ENCODE measurements around the gene SCN2B.
A peak's percentile ranks its signal among the peaks of the same experiment; 100 is the strongest.

SCN2B gene

GRCh38 chr11:118175993-118176777, at the start of gene SCN2B:
SCN2B (minus strand) TSS chr11:118176639; CDS start chr11:118176431, 208 bp downstream.
- no peak for DNase-seq

DNA sequence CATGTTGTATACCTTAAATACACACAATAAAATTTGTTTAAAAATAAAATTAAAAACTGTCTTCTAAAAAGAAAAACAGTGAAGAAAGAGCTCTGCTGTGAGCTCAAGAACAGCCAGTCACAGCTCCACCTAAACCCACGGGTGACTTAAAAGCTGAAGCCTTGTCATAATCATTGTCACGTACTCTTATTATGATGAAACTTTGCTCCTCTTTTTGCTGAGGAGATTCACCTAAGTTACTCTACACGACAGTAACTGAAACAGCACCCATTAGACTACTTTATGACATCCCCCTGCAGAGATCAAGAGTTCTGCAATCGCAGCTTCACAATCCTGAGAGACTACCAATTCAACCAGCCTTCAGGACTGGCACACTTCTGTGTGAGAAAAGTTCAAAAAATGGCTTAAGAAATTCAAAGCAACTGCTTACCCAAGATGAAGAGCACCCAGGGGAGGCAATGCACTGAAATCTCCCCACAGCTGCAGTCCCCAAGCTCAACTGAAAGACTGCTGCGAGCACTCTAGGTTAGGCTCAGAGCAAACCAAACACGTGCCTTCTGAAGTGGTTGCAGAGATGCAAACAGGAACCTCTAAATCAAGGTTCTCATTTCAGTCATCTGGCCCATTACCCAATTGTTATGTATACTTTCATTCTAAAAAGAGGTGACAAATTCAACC, 48.2 kb upstream of the SCN2B start, which contains the start of gene JAML:
Gene JAML (minus strand): TSS at position 501 of the 678 bp plus-strand sequence. CDS start 10,145 bp downstream, outside the sequence.
- DNase-seq, result peak; percentile 50 to 86 (median 73)

DNA sequence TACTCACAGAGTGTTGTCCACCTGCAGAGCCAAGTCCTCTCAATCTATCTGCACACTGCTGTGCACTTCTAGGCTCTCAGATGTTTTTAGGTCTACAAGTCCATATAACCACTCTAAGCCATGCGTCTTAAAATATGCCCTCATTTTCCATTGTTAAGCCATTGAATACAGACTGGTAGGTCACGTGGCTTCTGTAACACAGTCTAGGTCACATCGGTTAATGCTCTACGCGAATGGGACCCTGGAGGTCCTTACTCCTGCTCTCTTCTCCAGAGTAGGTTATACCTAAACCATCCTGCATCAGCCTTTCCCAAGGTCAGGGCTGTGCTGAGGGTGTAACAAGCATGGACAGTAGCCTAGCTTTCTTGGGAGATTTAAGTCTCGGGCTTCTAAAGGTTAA, 47.6 kb upstream of the SCN2B start:
- peak in 3 of 6 experiments; percentile 16 to 62 (median 35) for DNase-seq

DNA sequence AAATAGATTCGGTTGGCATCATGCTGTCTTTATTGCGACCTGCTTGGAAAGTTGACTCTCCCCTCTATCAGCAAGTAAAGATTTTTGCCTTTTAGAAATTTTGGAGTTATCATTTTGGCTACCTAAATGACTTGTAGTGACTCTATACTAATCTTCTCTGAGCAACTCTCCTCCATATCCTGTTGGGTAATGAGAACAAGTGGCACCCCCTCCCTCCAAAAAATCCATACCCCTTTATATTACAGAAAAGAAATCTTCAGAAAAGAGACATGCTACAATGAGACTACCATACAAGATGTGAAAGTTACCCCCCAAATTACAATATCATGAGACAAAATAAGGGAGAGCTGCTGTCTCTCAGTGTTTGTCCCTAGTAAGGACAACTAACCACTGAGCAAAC, 47.1 kb upstream of the SCN2B start:
- peak in 2 of 6 experiments; percentile 30 to 57 for DNase-seq

GRCh38 chr11:118222437-118222836, 46.0 kb upstream of the SCN2B start:
- no peak for DNase-seq

DNA sequence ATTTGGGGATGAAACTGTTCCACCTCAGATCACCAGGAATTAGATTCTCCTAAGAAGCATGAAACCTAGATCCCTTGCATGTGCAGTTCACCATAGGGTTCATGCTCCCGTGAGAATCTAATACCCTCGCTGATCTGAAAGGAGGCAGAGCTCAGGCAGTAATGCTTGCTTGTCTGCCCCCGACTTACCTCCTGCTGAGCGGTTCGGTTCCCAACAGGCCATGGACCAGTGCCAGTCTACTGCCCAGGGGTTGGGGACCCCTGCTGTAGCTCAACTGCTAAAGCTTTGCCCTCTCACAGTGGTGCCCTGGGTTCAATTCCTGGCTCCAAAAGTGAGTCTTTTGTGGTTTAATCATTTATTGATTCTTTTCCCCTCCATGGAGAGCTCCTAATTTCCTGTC, 45.0 kb upstream of the SCN2B start:
- no peak for DNase-seq

- no peak for DNase-seq
Observed at GRCh38 chr11:118219732-118220131, 43.3 kb upstream of the SCN2B start.

- no peak for DNase-seq
Observed at GRCh38 chr11:118219244-118219643, 42.8 kb upstream of the SCN2B start.

DNA sequence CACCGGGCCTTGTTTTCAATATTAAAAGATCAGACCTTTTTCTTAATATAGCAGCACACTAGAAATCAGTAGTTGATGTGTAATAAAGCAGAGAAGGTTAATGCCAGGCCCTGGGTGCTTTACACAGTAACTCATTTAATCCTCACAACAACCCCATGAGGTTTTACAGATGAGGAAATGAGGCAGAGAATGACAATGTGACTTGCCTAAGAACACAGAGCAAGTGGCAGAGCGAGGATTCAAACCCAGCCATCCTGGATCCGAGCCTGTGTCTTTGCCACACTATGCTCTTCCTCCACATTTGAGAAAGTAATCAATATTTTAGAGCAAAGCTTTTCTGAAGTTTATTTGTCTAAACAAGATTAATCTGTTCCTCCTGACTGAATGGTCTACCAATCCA, 41.1 kb upstream of the SCN2B start:
- peak in 1 of 6 experiments; percentile 15 for DNase-seq

- DNase-seq, result peak in 1 of 6 experiments; percentile 22
Observed at GRCh38 chr11:118216621-118217481, 40.4 kb upstream of the SCN2B start.

DNA sequence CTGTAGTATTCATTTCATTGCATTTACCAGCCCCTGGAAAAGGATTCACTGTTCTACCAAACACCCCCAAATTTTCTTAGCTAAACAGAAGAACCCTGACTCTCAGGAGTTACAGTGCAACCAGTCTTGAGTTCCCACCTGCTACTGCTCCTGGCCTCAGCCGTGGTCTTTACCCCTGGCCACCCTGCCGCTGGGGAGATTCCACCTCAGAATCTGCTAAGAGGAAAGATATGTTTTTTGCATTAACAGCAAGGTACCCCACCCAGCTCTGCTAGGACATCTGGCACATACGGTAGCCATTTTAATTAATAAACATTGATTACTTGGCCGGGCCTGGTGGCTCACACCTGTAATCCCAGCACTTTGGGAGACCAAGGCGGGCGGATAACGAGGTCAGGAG, 39.3 kb upstream of the SCN2B start:
- no peak for DNase-seq

DNA sequence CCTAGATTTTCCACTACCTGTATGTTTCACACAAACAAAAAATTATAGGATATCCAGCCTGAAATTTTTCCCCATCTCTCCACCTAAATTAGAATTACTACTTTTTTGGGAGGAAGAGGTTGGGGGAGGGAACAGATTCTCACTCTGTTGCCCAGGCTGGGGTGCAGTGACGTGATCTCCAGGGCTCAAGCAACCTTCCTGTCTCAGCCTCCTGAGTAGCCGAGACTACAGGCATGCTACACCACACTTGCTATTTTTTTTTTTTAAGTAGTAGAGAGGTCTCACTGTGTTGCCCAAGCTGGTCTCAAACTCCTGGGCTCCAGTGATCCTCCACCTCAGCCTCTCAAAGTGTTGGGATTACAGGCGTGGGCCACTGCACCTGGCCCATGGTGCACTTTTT, 38.8 kb upstream of the SCN2B start:
- peak in 2 of 6 experiments; percentile 4 to 20 for DNase-seq

- DNase-seq, result no peak
Observed at GRCh38 chr11:118214210-118214914, 37.9 kb upstream of the SCN2B start.

- no peak for DNase-seq
Observed at GRCh38 chr11:118213781-118214180, 37.3 kb upstream of the SCN2B start.

DNA sequence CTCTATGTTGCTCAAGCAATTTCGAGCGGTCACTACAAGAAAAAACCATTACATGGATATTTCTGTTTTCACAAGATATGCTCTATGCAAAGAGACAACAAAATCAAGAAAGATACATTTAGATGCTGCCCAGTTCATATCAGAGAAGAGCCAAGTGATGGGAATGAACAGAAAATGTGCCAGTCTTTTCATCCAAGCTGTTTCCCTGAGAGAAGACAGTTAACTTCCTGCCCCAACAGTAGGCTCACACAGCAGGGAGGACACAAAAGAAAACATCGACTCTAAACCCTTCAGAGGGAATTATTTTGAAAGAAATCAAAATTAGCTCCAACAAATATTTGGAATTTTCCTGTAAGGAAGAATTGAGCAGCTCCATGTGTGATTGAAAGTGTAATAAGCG, 36.8 kb upstream of the SCN2B start:
- no peak for DNase-seq

GRCh38 chr11:118212781-118213191, 36.3 kb upstream of the SCN2B start:
- DNase-seq, result no peak

- DNase-seq, result no peak
Observed at GRCh38 chr11:118212131-118212725, 35.8 kb upstream of the SCN2B start.

DNA sequence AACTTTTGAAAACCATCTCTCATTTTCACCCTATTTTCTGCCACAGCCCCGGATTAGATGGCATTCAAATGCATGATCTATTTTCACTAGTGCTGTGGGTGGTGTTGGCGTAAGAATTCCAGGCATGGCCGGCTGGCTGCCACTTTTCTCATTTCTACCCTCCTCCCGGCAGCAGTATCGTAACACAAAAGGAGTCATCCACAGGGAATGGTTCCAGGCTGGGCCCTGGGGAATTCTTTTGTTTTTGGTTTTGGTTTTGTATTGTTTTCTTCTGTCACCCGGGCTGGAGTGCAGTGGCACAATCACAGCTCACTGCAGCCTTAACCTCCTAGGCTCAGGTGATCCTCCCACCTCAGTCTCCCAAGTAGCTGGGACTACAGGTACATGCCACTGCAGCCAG, 34.6 kb upstream of the SCN2B start:
- no peak for DNase-seq

DNA sequence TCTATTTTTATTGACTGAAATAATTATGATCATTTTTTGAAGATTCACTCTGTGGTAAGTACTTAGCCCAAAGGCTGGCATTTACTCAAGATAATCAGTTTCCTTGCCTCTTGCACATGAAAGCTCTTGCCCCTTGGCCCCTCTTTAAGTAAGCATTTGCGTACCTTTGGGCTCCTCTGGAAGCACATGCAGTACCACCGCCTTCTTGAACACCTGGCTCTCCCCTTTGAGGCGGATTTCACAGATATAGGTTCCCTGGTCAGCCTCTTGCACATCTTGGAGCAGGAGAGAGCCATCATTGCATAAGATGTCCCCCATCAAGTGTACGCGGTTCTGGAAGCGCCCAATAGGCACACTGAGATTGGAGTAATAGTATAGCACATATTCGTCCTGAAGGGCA, 33.9 kb upstream of the SCN2B start:
- DNase-seq, result no peak

DNA sequence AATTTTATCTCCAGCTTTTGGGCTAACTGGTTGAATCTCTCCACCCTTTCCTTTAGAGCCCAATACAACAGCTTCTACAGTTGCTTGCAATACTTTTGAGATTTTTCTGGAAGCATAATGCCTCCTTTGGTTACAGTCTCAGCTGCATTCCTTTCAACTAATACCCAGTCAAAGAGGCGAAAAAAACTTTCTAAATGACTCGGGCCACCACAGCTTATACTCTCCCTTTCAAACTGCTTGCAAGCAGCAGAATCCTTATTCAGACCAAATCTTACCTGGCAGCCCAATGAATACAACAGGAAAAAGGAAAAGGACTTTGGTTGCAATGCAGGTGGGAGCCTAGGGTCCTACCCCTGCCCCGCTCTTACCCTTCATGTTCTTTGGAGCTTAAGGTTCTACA, 32.6 kb upstream of the SCN2B start:
- no peak for DNase-seq

GRCh38 chr11:118207079-118207478, 30.6 kb upstream of the SCN2B start:
- no peak for DNase-seq

DNA sequence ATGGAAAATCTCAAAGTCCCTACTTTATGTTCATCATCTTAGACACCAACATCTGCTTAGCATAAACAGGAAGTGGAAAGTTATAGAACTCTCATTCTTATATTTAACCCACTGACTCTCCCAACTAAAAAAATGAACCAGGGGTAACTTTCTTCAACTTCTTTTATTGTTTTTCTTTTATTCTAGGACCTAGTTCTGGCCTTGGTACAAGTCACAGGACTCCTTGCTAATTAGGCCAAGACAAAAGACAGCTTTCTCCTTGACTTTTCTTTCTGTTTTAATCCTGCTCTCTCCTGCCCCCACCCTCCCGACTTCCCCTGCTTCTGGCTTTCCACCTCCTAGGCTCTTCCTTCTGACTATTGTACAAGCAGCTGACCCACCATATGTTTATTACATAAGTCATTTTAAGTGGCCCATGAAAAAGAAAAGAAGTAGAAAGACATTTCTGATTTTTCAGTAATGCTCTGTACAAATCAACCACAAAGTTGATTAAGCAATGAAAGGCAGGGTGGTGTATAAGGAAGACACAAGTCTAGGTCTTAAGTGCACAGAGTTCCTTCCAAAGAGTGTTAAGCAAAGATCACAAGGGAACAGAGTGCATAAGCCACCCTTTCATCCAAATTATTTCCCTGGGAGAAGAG, 30.1 kb upstream of the SCN2B start:
- peak in 1 of 6 experiments; percentile 9 for DNase-seq

All from stimulated activated naive CD4-positive, alpha-beta T cell (primary cell).